GM12892 (cell line): ENCODE data around the gene CDK7.

Experiments used
- POLR2A ChIP-seq: IDR thresholded peaks from 2 replicates; pipeline ENCODE4 v1.6.1; 2011; ENCODE audit warnings: low read depth, low read length, control low read depth
- POLR2AphosphoS5 ChIP-seq: IDR thresholded peaks from 2 replicates; pipeline ENCODE4 v1.6.1; 2011; ENCODE audit warnings: low read depth, low read length, control low read depth
- TAF1 ChIP-seq: IDR thresholded peaks from 2 replicates; pipeline ENCODE4 v1.6.1; 2011; ENCODE audit warnings: low read depth, mild to moderate bottlenecking, control low read depth, low read length, borderline replicate concordance

GRCh38 chr5:69315972-69316371 is 81.3 kb downstream of the CDK7 start:
- TF ChIP-seq TAF1 (no peak), POLR2A (no peak), POLR2AphosphoS5 (no peak)
